H9 (cell line): ENCODE results near the gene TLDC2. TPM values are rescaled to one million over a fixed set of nuclear protein-coding genes. Genes with fewer than 3 reads are reported as not detected.

ENCODE experiments used
- DNase-seq: peaks from one replicate; pipeline ENCODE4 v3.0.0-alpha.2; 2017
- H2AFZ ChIP-seq: one replicate; pipeline ENCODE4 v1.6.1; 2013; ENCODE audit warnings: mild to moderate bottlenecking, low read length, control low read depth, moderate library complexity
- H2AK5ac ChIP-seq: 2 replicates; pipeline ENCODE4 v1.6.1; 2013; ENCODE audit warnings: low read length, control low read depth, mixed read lengths; ENCODE audit not compliant: insufficient read length
- H2BK120ac ChIP-seq: one replicate; pipeline ENCODE4 v1.6.1; 2013; ENCODE audit warnings: low read depth, mild to moderate bottlenecking, low read length, control low read depth, inconsistent platforms; ENCODE audit not compliant: poor library complexity, severe bottlenecking
- H2BK12ac ChIP-seq: 2 replicates; pipeline ENCODE4 v1.6.1; 2013; ENCODE audit warnings: low read length, control low read depth, mixed read lengths, low read depth; ENCODE audit not compliant: insufficient read length
- H2BK15ac ChIP-seq: 2 replicates; pipeline ENCODE4 v1.6.1; 2013; ENCODE audit warnings: low read depth, low read length, control low read depth
- H2BK20ac ChIP-seq: one replicate; pipeline ENCODE4 v1.6.1; 2013; ENCODE audit warnings: low read depth, mild to moderate bottlenecking, low read length, control low read depth, inconsistent platforms; ENCODE audit not compliant: poor library complexity, severe bottlenecking
- H2BK5ac ChIP-seq: 2 replicates; pipeline ENCODE4 v1.6.1; 2013; ENCODE audit warnings: low read length, control low read depth, mixed read lengths; ENCODE audit not compliant: insufficient read length
- H3K14ac ChIP-seq: 2 replicates; pipeline ENCODE4 v1.6.1; 2013; ENCODE audit warnings: low read length, control low read depth; ENCODE audit not compliant: insufficient read depth
- H3K18ac ChIP-seq: 2 replicates; pipeline ENCODE4 v1.6.1; 2013; ENCODE audit warnings: low read depth, mild to moderate bottlenecking, mixed read lengths, low read length, control low read depth; ENCODE audit not compliant: insufficient read length
- H3K23ac ChIP-seq: 2 replicates; pipeline ENCODE4 v1.6.1; 2013; ENCODE audit warnings: low read length, control low read depth, mixed read lengths, low read depth; ENCODE audit not compliant: insufficient read length
- H3K23me2 ChIP-seq: 2 replicates; pipeline ENCODE4 v1.6.1; 2013; ENCODE audit warnings: low read depth, mild to moderate bottlenecking, mixed read lengths, low read length, control low read depth; ENCODE audit not compliant: insufficient read length, poor library complexity, severe bottlenecking
- H3K27ac ChIP-seq: 2 replicates; pipeline ENCODE4 v1.5.1; 2013; ENCODE audit warnings: low read length, control low read depth, mixed read lengths, low read depth; ENCODE audit not compliant: insufficient read length
- H3K27me3 ChIP-seq: 2 replicates; pipeline ENCODE4 v1.6.1; 2013; ENCODE audit warnings: low read length, control low read depth, inconsistent platforms; ENCODE audit not compliant: insufficient read depth
- H3K4ac ChIP-seq: 2 replicates; pipeline ENCODE4 v1.6.1; 2013; ENCODE audit warnings: low read depth, mild to moderate bottlenecking, control low read depth, inconsistent platforms, low read length, moderate library complexity
- H3K4me1 ChIP-seq: 2 replicates; pipeline ENCODE4 v1.6.1; 2013; ENCODE audit warnings: low read length, control low read depth, inconsistent platforms; ENCODE audit not compliant: insufficient read depth
- H3K4me2 ChIP-seq: 2 replicates; pipeline ENCODE4 v1.6.1; 2013; ENCODE audit warnings: low read length, control low read depth, mixed read lengths; ENCODE audit not compliant: insufficient read length, insufficient read depth
- H3K56ac ChIP-seq: 2 replicates; pipeline ENCODE4 v1.6.1; 2013; ENCODE audit warnings: low read depth, mild to moderate bottlenecking, mixed read lengths, low read length, control low read depth; ENCODE audit not compliant: insufficient read length
- H3K79me1 ChIP-seq: 2 replicates; pipeline ENCODE4 v1.6.1; 2013; ENCODE audit warnings: low read depth, mild to moderate bottlenecking, moderate library complexity, low read length, control low read depth, inconsistent platforms; ENCODE audit not compliant: insufficient read depth, poor library complexity, severe bottlenecking
- H3K79me2 ChIP-seq: 2 replicates; pipeline ENCODE4 v1.6.1; 2013; ENCODE audit warnings: low read length, control low read depth, inconsistent platforms; ENCODE audit not compliant: insufficient read depth
- H3K9ac ChIP-seq: 2 replicates; pipeline ENCODE4 v1.6.1; 2013; ENCODE audit warnings: low read length, control low read depth, mixed read lengths; ENCODE audit not compliant: insufficient read length; ENCODE audit errors: extremely low read depth
- H3K9me3 ChIP-seq: one replicate; pipeline ENCODE4 v1.6.1; 2013; ENCODE audit warnings: low read depth, low read length, inconsistent platforms; ENCODE audit not compliant: control insufficient read depth
- H3T11ph ChIP-seq: one replicate; pipeline ENCODE4 v1.6.1; 2013; ENCODE audit warnings: mild to moderate bottlenecking, low read length, control low read depth, inconsistent platforms
- H4K20me1 ChIP-seq: one replicate; pipeline ENCODE4 v1.6.1; 2013; ENCODE audit not compliant: control insufficient read depth, insufficient read length, insufficient read depth
- H4K5ac ChIP-seq: 2 replicates; pipeline ENCODE4 v1.6.1; 2013; ENCODE audit warnings: low read depth, mild to moderate bottlenecking, mixed read lengths, low read length, control low read depth; ENCODE audit not compliant: insufficient read length
- H4K8ac ChIP-seq: replicated peaks from 2 replicates; pipeline ENCODE4 v1.6.1; 2013; ENCODE audit warnings: low read length, control low read depth, mixed read lengths, low read depth; ENCODE audit not compliant: insufficient read length
- H4K91ac ChIP-seq: 2 replicates; pipeline ENCODE4 v1.6.1; 2013; ENCODE audit warnings: low read depth, mild to moderate bottlenecking, moderate library complexity, mixed read lengths, low read length, control low read depth; ENCODE audit not compliant: insufficient read length
- H3K27ac Mint-ChIP-seq, 3 experiments: 2 replicates in 2 of 3; 3 replicates in 1 of 3; pipeline ENCODE4 v1.8.0; 2020 to 2021; ENCODE audit warnings: mixed read lengths in 3 of 3, mild to moderate bottlenecking in 1 of 3, moderate library complexity in 1 of 3
- H3K27me3 Mint-ChIP-seq: 2 replicates; pipeline ENCODE4 v1.8.0; 2021; ENCODE audit warnings: low read depth, mild to moderate bottlenecking, moderate library complexity, mixed read lengths
- H3K36me3 Mint-ChIP-seq, 3 experiments: 2 replicates in 2 of 3; 3 replicates in 1 of 3; pipeline ENCODE4 v1.8.0; 2020 to 2021; ENCODE audit warnings: low read depth in 3 of 3, mixed read lengths in 3 of 3; ENCODE audit not compliant: insufficient read depth in 1 of 3
- H3K4me1 Mint-ChIP-seq, 2 experiments: 2 replicates each; pipeline ENCODE4 v1.8.0; 2020; ENCODE audit warnings: mixed read lengths in 2 of 2
- H3K4me3 Mint-ChIP-seq, 2 experiments: 2 replicates in 1 of 2; 3 replicates in 1 of 2; pipeline ENCODE4 v1.8.0; 2020 to 2021; ENCODE audit warnings: mild to moderate bottlenecking in 2 of 2, mixed read lengths in 2 of 2, moderate library complexity in 1 of 2
- H3K9me3 Mint-ChIP-seq, 2 experiments: 2 replicates in 1 of 2; 3 replicates in 1 of 2; pipeline ENCODE4 v1.8.0; 2020; ENCODE audit warnings: mild to moderate bottlenecking in 2 of 2, mixed read lengths in 2 of 2, moderate library complexity in 1 of 2
- WGBS: extraction: QIAGEN DNeasy Blood & Tissue Kit; methylation state at CpG from one replicate; pipeline ENCODE4 v1.1.7; 2013; ENCODE audit warnings: missing lambda C conversion rate, low lambda C conversion rate, mixed read lengths; ENCODE audit not compliant: insufficient read length; ENCODE audit errors: extremely low coverage; 5-methylcytosine and 5-hydroxymethylcytosine counted together
- total RNA-seq: library from RNA; stranded (reverse); gene quantifications from 2 replicates; pipeline ENCODE4 v1.2.1, GENCODE V29; 2021
- TF ChIP-seq, protein P1 (sequence below): fragments of 200-600 bp; sonication (generic); conservative IDR thresholded peaks from 3 replicates; pipeline ENCODE4 v1.8.0; 2021; ENCODE audit warnings: antibody characterized with exemption, mild to moderate bottlenecking

Gene TLDC2
- total RNA-seq, 1 experiment from 2014 or later = 0.11 TPM

DNA sequence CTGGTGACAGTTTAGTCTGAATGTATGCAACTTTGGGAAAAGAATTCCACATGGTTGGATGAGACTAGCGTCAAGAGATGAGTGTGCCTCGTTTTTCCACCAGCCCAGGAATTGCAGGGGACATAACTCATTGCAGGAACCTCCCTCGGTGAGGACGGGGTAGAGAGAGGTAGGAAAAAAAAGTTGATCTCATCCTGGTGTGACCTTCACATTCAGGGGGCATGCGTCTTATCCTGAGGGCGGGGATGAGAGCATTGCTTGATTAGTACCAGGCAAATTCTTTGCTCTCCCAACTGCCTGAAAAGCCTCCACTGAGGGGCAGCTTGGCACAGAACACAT, 11.8 kb downstream of the TLDC2 start:
- peak overlapping the region in 1 of 3 experiments; percentile 37; a peak in 1 of 7 replicates for H3K27ac Mint-ChIP-seq

More for the DNA sequence above, 11.8 kb downstream of the TLDC2 start:
- Histone ChIP-seq H3K23ac (no peak overlapping the region), H3K4me1 (no peaks in the 10 kb centered on the region; the same call in none of the 2 replicates), H3K79me2 (no peaks in the 10 kb centered on the region), H2BK5ac (no peak overlapping the region), H3K14ac (no peak overlapping the region), H3K27ac (no peak overlapping the region), H4K91ac (no peak overlapping the region), H3K9me3 (no peaks in the 10 kb centered on the region), H3K23me2 (no peaks in the 10 kb centered on the region), H2BK15ac (no peak overlapping the region), H3K4ac (no peak overlapping the region), H3K18ac (no peak overlapping the region), H4K5ac (no peak overlapping the region), H3K56ac (no peak overlapping the region), H3K4me2 (no peak overlapping the region), H3K9ac (no peak overlapping the region), H4K8ac (no peak overlapping the region), H4K20me1 (no peaks in the 10 kb centered on the region), H2AK5ac (no peak overlapping the region), H2BK20ac (no peak overlapping the region), H2AFZ (no peak overlapping the region), H3T11ph (no peak overlapping the region), H3K79me1 (no peaks in the 10 kb centered on the region), H3K27me3 (no peaks in the 10 kb centered on the region), H2BK12ac (no peak overlapping the region), H2BK120ac (no peak overlapping the region)
- Mint-ChIP-seq H3K4me1 (peaks cover 16 to 21% of the 10 kb centered on the region in 2 experiments), H3K27me3 (no peaks in the 10 kb centered on the region; the same call in 1 of the 2 replicates), H3K36me3 (peaks cover 0 to 20% (median 20%) of the 10 kb centered on the region in 3 experiments; a peak in 6 of 7 replicates), H3K4me3 (peak overlapping the region in 1 of 2 experiments; percentile 58; a peak in 3 of 5 replicates), H3K9me3 (no peaks in the 10 kb centered on the region)
- TF ChIP-seq, protein P1, sequence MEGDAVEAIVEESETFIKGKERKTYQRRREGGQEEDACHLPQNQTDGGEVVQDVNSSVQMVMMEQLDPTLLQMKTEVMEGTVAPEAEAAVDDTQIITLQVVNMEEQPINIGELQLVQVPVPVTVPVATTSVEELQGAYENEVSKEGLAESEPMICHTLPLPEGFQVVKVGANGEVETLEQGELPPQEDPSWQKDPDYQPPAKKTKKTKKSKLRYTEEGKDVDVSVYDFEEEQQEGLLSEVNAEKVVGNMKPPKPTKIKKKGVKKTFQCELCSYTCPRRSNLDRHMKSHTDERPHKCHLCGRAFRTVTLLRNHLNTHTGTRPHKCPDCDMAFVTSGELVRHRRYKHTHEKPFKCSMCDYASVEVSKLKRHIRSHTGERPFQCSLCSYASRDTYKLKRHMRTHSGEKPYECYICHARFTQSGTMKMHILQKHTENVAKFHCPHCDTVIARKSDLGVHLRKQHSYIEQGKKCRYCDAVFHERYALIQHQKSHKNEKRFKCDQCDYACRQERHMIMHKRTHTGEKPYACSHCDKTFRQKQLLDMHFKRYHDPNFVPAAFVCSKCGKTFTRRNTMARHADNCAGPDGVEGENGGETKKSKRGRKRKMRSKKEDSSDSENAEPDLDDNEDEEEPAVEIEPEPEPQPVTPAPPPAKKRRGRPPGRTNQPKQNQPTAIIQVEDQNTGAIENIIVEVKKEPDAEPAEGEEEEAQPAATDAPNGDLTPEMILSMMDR = no peak
- WGBS = no CpG with 5 or more reads among the region's 6 CpGs
- DNase-seq = no peak
